GM12878 (cell line): ENCODE data around the gene USB1. TPM values are rescaled to one million over a fixed set of nuclear protein-coding genes. Genes with fewer than 3 reads are reported as not detected.

ENCODE experiments used
- ATAC-seq: fragments of 200-7000 bp; cut with Tn5 transposase; 3 replicates; pipeline ENCODE4 v1.9.1; 2020; ENCODE audit warnings: mild to moderate bottlenecking, moderate library complexity
- BruUV-seq: library from RNA; stranded (reverse); fragments of 400-500 nt; replicated peaks from 2 replicates; lab custom pipeline; 2021; lab: Mats Ljungman, UMichigan
- CTCF ChIA-PET: fragments of 300-600 bp; sonication (Branson Sonifier 250); formaldehyde crosslinking; extraction: SDS; loops from one replicate; lab custom pipeline; 2021; ENCODE audit warnings: inconsistent platforms; lab: Yijun Ruan, JAX
- POLR2A ChIA-PET: fragments of 350-600 bp; formaldehyde crosslinking; extraction: SDS; loops from one replicate; lab custom pipeline; 2021; ENCODE audit warnings: inconsistent platforms; lab: Charles Lee
- RAD21 ChIA-PET: fragments of 300-600 bp; sonication (Branson Sonifier 250); formaldehyde crosslinking; loops from one replicate; lab custom pipeline; 2023; ENCODE audit warnings: antibody characterized with exemption; ENCODE audit not compliant: unreplicated experiment; lab: Charles Lee
- SMC1A ChIA-PET: fragments of 300-600 bp; sonication (Branson Sonifier 250); formaldehyde crosslinking; loops from one replicate; lab custom pipeline; 2023; ENCODE audit not compliant: unreplicated experiment, uncharacterized antibody; lab: Charles Lee
- DNase-seq: peaks from one replicate; pipeline ENCODE4 v3.0.0-alpha.2; 2011; ENCODE audit warnings: low read depth, low spot score
- FAIRE-seq: peaks from 3 replicates; lab custom pipeline; 2011; peaks lifted over from hg19 to GRCh38; lab: Jason Lieb, UNC
- H2AFZ ChIP-seq: 2 replicates; pipeline ENCODE4 v1.6.0; 2011; ENCODE audit warnings: low read depth, low read length, control low read depth; ENCODE audit not compliant: control insufficient read depth
- H3K27ac ChIP-seq: 2 replicates; pipeline ENCODE4 v1.5.1; 2011; ENCODE audit warnings: control low read depth; ENCODE audit not compliant: control insufficient read depth, insufficient read depth
- H3K27me3 ChIP-seq, 2 experiments: replicated peaks in 1 of 2; 2 replicates each; pipeline versions ENCODE4 v1.6.0 to v1.6.1; 2011; ENCODE audit warnings: low read length in 1 of 2; ENCODE audit not compliant: control insufficient read depth in 2 of 2, insufficient read depth in 2 of 2
- H3K36me3 ChIP-seq, 2 experiments: 2 replicates each; pipeline ENCODE4 v1.5.1; 2011; ENCODE audit warnings: low read length in 1 of 2; ENCODE audit not compliant: control insufficient read depth in 2 of 2, insufficient read depth in 2 of 2
- H3K4me1 ChIP-seq: 2 replicates; pipeline ENCODE4 v1.6.1; 2011; ENCODE audit warnings: mild to moderate bottlenecking, low read length, moderate library complexity, mixed read lengths; ENCODE audit not compliant: control insufficient read depth, insufficient read depth
- H3K4me2 ChIP-seq: 2 replicates; pipeline ENCODE4 v1.6.0; 2011; ENCODE audit warnings: control low read depth; ENCODE audit not compliant: control insufficient read depth, insufficient read depth
- H3K4me3 ChIP-seq: fragments of 200-600 bp; sonication (generic); 2 replicates; pipeline ENCODE4 v1.5.1; 2016
- H3K79me2 ChIP-seq: 2 replicates; pipeline ENCODE4 v1.6.0; 2011; ENCODE audit warnings: low read length; ENCODE audit not compliant: control insufficient read depth, insufficient read depth
- H3K9ac ChIP-seq: 2 replicates; pipeline ENCODE4 v1.8.0; 2011; ENCODE audit warnings: low read length, control low read depth, mixed read lengths; ENCODE audit not compliant: control insufficient read depth, insufficient read depth
- H3K9me3 ChIP-seq: replicated peaks from 3 replicates; pipeline ENCODE4 v1.5.1; 2011; ENCODE audit warnings: mild to moderate bottlenecking, low read length; ENCODE audit not compliant: control insufficient read depth, insufficient read depth
- H4K20me1 ChIP-seq: 2 replicates; pipeline ENCODE4 v1.6.0; 2011; ENCODE audit not compliant: control insufficient read depth, insufficient read depth
- CUX1 ChIP-seq: IDR thresholded peaks from 2 replicates; pipeline ENCODE4 v1.6.1; 2012; ENCODE audit warnings: improper control_type of control experiment, low read depth, low read length; ENCODE audit not compliant: insufficient replicate concordance
- NFIC ChIP-seq: IDR thresholded peaks from 2 replicates; pipeline ENCODE4 v1.6.1; 2012; ENCODE audit warnings: low read depth, mild to moderate bottlenecking, inconsistent platforms, low read length, moderate library complexity
- WGBS: methylation state at CpG from one replicate; pipeline ENCODE4 v1.1.6; 2016; ENCODE audit warnings: low lambda C conversion rate; ENCODE audit not compliant: insufficient replicate concordance, insufficient coverage; ENCODE audit errors: missing lambda C conversion rate; 5-methylcytosine and 5-hydroxymethylcytosine counted together
- in situ Hi-C: fragments of 300-500 bp; cut with MboI; formaldehyde crosslinking; loops from 9 replicates; pipeline ENCODE4 v1.14.3; 2018; ENCODE audit warnings: mixed read lengths
- intact Hi-C: fragments of 100-400 bp; cut with micrococcal nuclease; formaldehyde crosslinking; loops from one replicate; pipeline ENCODE4 v1.14.2; 2022; ENCODE audit not compliant: unreplicated experiment
- polyA plus RNA-seq, 11 experiments: library from polyadenylated mRNA; depleted of rRNA in 4 of 11; unstranded in 6 of 11; stranded (reverse) in 5 of 11; fragments of >200 nt; fragmentation: Nextera tagmentation in 4 of 11; fragmentation: Illumina TruSeq in 1 of 11; extraction: Ambion mirVana in 4 of 11; extraction: Trizol in 1 of 11; gene quantifications; 1 replicate in 1 of 11; 2 replicates in 10 of 11; pipeline versions ENCODE4 v1.2.1 to v1.2.3, GENCODE V29; 2011 to 2016; ENCODE audit warnings: inconsistent platforms in 2 of 11, missing spikeins in 2 of 11, low read depth in 1 of 11
- total RNA-seq, 4 experiments: library from RNA; depleted of rRNA in 3 of 4; stranded (reverse); fragments of >200 nt in 3 of 4; fragmentation: Illumina TruSeq in 1 of 4; extraction: Trizol in 1 of 4; gene quantifications; 2 replicates each; pipeline versions ENCODE4 v1.2.1 to v1.2.3, GENCODE V29; 2013 to 2021
- TF ChIP-seq, protein P1 (sequence below): IDR thresholded peaks from 2 replicates; pipeline ENCODE4 v1.6.1; 2011; ENCODE audit warnings: mild to moderate bottlenecking, low read depth, low read length, moderate library complexity; ENCODE audit not compliant: insufficient replicate concordance

Gene USB1
- total and polyA plus RNA-seq, 10 of the 15 experiments (the other 5 are each of a cell fraction or from before 2014, with no cell fraction given), result 7.9 to 72.2 (median 41.6) TPM

GRCh38 chr16:57966986-57967385, 34.2 kb upstream of the USB1 start:
- CTCF ChIA-PET, result interaction anchor here (1.1 to 1.2 kb wide), 2 partner anchors 11 to 36 kb away, joined by 3 read pairs; no protein-coding TSS in a partner anchor
- FAIRE-seq (no peak), ATAC-seq (no peak)
- in situ Hi-C loops (no loop called here), intact Hi-C loops (no loop called here)
- no peaks in the 10 kb centered on the region for H3K36me3 ChIP-seq
- no peak overlapping the region for H3K4me3 ChIP-seq
- no peak overlapping the region for H3K9ac ChIP-seq
- POLR2A ChIA-PET, result no interaction called here
- no peaks in the 10 kb centered on the region for H3K4me1 ChIP-seq
- H4K20me1 ChIP-seq, result no peaks in the 10 kb centered on the region
- TF ChIP-seq, protein P1, sequence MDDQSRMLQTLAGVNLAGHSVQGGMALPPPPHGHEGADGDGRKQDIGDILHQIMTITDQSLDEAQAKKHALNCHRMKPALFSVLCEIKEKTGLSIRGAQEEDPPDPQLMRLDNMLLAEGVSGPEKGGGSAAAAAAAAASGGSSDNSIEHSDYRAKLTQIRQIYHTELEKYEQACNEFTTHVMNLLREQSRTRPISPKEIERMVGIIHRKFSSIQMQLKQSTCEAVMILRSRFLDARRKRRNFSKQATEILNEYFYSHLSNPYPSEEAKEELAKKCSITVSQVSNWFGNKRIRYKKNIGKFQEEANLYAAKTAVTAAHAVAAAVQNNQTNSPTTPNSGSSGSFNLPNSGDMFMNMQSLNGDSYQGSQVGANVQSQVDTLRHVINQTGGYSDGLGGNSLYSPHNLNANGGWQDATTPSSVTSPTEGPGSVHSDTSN, result no peak
- TF ChIP-seq CUX1 (no peak), NFIC (no peak)
- TF ChIP-seq, all 136 proteins: peak for 0
- ChIA-PET RAD21 (no interaction called here), SMC1A (no interaction called here)
- Histone ChIP-seq H3K4me2 (no peak overlapping the region), H3K79me2 (no peaks in the 10 kb centered on the region), H3K27me3 (peaks cover 0 to 1% of the 10 kb centered on the region in 2 experiments; a peak in 2 of 4 replicates), H3K27ac (no peak overlapping the region), H2AFZ (no peak overlapping the region), H3K9me3 (no peaks in the 10 kb centered on the region)
- 67% methylated on average over 9 of the region's 9 CpGs for WGBS
- DNase-seq, result no peak
- no TSS peak for BruUV-seq
